ENCODE data around the gene LRP1. TPM values are rescaled to one million over a fixed set of nuclear protein-coding genes. Genes with fewer than 3 reads are reported as not detected.

LRP1 gene
- total RNA-seq, 1 donor from 2014 or later: 118 TPM

DNA sequence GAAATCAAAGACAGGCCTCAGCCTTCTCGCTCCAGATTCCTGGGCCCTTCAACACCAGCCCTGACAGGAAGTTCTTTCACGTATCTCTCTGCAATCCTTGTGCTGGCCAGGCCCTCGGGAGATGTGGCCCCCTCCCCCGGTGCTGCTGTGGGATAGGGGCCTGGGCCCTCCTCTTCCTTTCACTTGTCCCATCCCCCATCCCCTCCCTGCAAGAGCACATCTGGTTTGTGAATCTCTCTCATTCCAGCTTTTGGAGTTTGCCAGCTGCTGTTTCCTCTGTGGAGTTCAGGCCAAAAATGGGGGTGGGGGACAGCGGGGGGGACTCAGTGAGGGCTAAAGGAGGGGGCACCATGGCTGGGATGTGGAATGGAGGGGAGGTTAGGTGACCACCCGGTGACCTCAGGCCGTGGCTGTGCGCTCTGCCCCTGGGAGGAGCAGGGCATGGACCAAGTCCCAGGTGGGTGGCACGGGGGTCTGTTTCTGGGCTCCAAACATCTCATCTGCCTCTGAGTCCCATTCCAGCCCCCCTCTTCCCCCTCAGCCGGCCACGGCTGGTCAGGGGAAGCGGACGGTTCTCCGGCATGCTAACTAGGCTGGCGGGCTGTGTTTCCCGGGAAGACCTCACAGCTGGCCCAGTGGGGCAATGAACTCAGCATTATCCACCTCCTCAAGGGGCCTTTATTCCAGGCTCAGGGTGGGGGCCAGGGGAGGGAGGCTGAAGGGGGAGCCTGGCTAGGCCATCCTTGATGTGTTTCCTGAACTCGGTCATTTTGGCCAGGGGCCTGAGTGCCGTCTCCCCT is 7.4 kb downstream of the LRP1 start:
- H3K9me3 ChIP-seq (ENCODE audit: control insufficient read depth in 3 of 3, low read length in 3 of 3): no peaks in the 10 kb centered on the region
- H3K4me1 ChIP-seq (ENCODE audit: control insufficient read depth in 3 of 3, insufficient read depth in 3 of 3, low read length in 3 of 3): peaks cover 40 to 60% (median 55%) of the 10 kb centered on the region in 3 donors
- peaks cover 0 to 6% (median 0%) of the 10 kb centered on the region in 3 donors for H3K27me3 ChIP-seq (ENCODE audit: control insufficient read depth in 3 of 3, insufficient read depth in 3 of 3, low read length in 3 of 3)
- H3K27ac ChIP-seq (ENCODE audit: low read depth, low read length): peak overlapping the region; percentile 76
- peak overlapping the region in 1 of 3 donors; percentile 16 for H3K9ac ChIP-seq (ENCODE audit: low read depth in 1 of 3, low read length in 3 of 3)
- no peak overlapping the region for H3K4me3 ChIP-seq (ENCODE audit: low read length in 3 of 3)
- peaks cover 0 to 6% (median 0%) of the 10 kb centered on the region in 3 donors for H3K36me3 ChIP-seq (ENCODE audit: control insufficient read depth in 3 of 3, insufficient read depth in 3 of 3, low read length in 3 of 3)

- Histone ChIP-seq H3K27me3 (ENCODE audit: control insufficient read depth in 3 of 3, insufficient read depth in 3 of 3, low read length in 3 of 3) (peaks cover 0 to 6% (median 0%) of the 10 kb centered on the region in 3 donors), H3K27ac (ENCODE audit: low read depth, low read length) (peak overlapping the region; percentile 58), H3K4me1 (ENCODE audit: control insufficient read depth in 3 of 3, insufficient read depth in 3 of 3, low read length in 3 of 3) (peaks cover 32 to 55% (median 45%) of the 10 kb centered on the region in 3 donors), H3K36me3 (ENCODE audit: control insufficient read depth in 3 of 3, insufficient read depth in 3 of 3, low read length in 3 of 3) (peaks cover 4 to 14% (median 13%) of the 10 kb centered on the region in 3 donors), H3K4me3 (ENCODE audit: low read length in 3 of 3) (no peak overlapping the region), H3K9ac (ENCODE audit: low read depth in 1 of 3, low read length in 3 of 3) (peak overlapping the region in 1 of 3 donors; percentile 57), H3K9me3 (ENCODE audit: control insufficient read depth in 3 of 3, low read length in 3 of 3) (no peaks in the 10 kb centered on the region)
Observed at GRCh38 chr12:57138526-57139272, 10.4 kb downstream of the LRP1 start.

- Histone ChIP-seq H3K4me1 (ENCODE audit: control insufficient read depth in 3 of 3, insufficient read depth in 3 of 3, low read length in 3 of 3) (peaks cover 27 to 53% (median 45%) of the 10 kb centered on the region in 3 donors), H3K9ac (ENCODE audit: low read depth in 1 of 3, low read length in 3 of 3) (no peak overlapping the region), H3K27ac (ENCODE audit: low read depth, low read length) (peak overlapping the region; percentile 58)
Observed at GRCh38 chr12:57139796-57140649, 11.7 kb downstream of the LRP1 start.

DNA sequence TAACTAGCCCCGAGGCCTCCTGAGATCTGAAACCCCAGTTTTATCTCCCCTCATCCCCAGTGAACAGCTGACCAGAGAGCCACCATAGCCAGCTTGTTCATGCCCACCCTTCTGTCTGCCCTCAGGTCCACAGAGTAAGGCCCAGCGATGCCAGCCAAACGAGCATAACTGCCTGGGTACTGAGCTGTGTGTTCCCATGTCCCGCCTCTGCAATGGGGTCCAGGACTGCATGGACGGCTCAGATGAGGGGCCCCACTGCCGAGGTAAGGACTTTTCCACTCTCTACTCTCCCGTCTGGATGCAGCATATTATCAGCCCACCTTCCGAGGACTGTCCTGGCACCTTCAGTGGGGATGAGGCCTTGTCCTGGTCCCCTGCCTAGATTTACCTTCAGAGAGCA is 13.0 kb downstream of the LRP1 start:
- no peak overlapping the region for H3K4me3 ChIP-seq (ENCODE audit: low read length in 3 of 3)
- no peak overlapping the region for H3K9ac ChIP-seq (ENCODE audit: low read depth in 1 of 3, low read length in 3 of 3)
- H3K36me3 ChIP-seq (ENCODE audit: control insufficient read depth in 3 of 3, insufficient read depth in 3 of 3, low read length in 3 of 3): peaks cover 17 to 27% (median 23%) of the 10 kb centered on the region in 3 donors
- H3K9me3 ChIP-seq (ENCODE audit: control insufficient read depth in 3 of 3, low read length in 3 of 3): no peaks in the 10 kb centered on the region
- H3K27ac ChIP-seq (ENCODE audit: low read depth, low read length): no peak overlapping the region
- no peaks in the 10 kb centered on the region for H3K27me3 ChIP-seq (ENCODE audit: control insufficient read depth in 3 of 3, insufficient read depth in 3 of 3, low read length in 3 of 3)
- peaks cover 29 to 60% (median 52%) of the 10 kb centered on the region in 3 donors for H3K4me1 ChIP-seq (ENCODE audit: control insufficient read depth in 3 of 3, insufficient read depth in 3 of 3, low read length in 3 of 3)

More at GRCh38 chr12:57139796-57140649, 11.7 kb downstream of the LRP1 start:
- H3K4me3 ChIP-seq (ENCODE audit: low read length in 3 of 3): no peak overlapping the region
- H3K36me3 ChIP-seq (ENCODE audit: control insufficient read depth in 3 of 3, insufficient read depth in 3 of 3, low read length in 3 of 3): peaks cover 10 to 21% (median 18%) of the 10 kb centered on the region in 3 donors
- no peaks in the 10 kb centered on the region for H3K9me3 ChIP-seq (ENCODE audit: control insufficient read depth in 3 of 3, low read length in 3 of 3)
- peaks cover 0 to 5% (median 0%) of the 10 kb centered on the region in 3 donors for H3K27me3 ChIP-seq (ENCODE audit: control insufficient read depth in 3 of 3, insufficient read depth in 3 of 3, low read length in 3 of 3)

GRCh38 chr12:57142121-57142520 is 13.8 kb downstream of the LRP1 start:
- H3K9ac ChIP-seq (ENCODE audit: low read depth in 1 of 3, low read length in 3 of 3): no peak overlapping the region
- peaks cover 34 to 63% (median 54%) of the 10 kb centered on the region in 3 donors for H3K4me1 ChIP-seq (ENCODE audit: control insufficient read depth in 3 of 3, insufficient read depth in 3 of 3, low read length in 3 of 3)
- H3K27ac ChIP-seq (ENCODE audit: low read depth, low read length): no peak overlapping the region
- no peaks in the 10 kb centered on the region for H3K27me3 ChIP-seq (ENCODE audit: control insufficient read depth in 3 of 3, insufficient read depth in 3 of 3, low read length in 3 of 3)
- no peak overlapping the region for H3K4me3 ChIP-seq (ENCODE audit: low read length in 3 of 3)
- no peaks in the 10 kb centered on the region for H3K9me3 ChIP-seq (ENCODE audit: control insufficient read depth in 3 of 3, low read length in 3 of 3)
- H3K36me3 ChIP-seq (ENCODE audit: control insufficient read depth in 3 of 3, insufficient read depth in 3 of 3, low read length in 3 of 3): peaks cover 17 to 27% (median 25%) of the 10 kb centered on the region in 3 donors

GRCh38 chr12:57142727-57143126 is 14.4 kb downstream of the LRP1 start:
- no peak overlapping the region for H3K27ac ChIP-seq (ENCODE audit: low read depth, low read length)
- no peak overlapping the region for H3K4me3 ChIP-seq (ENCODE audit: low read length in 3 of 3)
- peaks cover 38 to 67% (median 56%) of the 10 kb centered on the region in 3 donors for H3K4me1 ChIP-seq (ENCODE audit: control insufficient read depth in 3 of 3, insufficient read depth in 3 of 3, low read length in 3 of 3)
- H3K9me3 ChIP-seq (ENCODE audit: control insufficient read depth in 3 of 3, low read length in 3 of 3): no peaks in the 10 kb centered on the region
- no peaks in the 10 kb centered on the region for H3K27me3 ChIP-seq (ENCODE audit: control insufficient read depth in 3 of 3, insufficient read depth in 3 of 3, low read length in 3 of 3)
- peaks cover 17 to 27% (median 25%) of the 10 kb centered on the region in 3 donors for H3K36me3 ChIP-seq (ENCODE audit: control insufficient read depth in 3 of 3, insufficient read depth in 3 of 3, low read length in 3 of 3)
- H3K9ac ChIP-seq (ENCODE audit: low read depth in 1 of 3, low read length in 3 of 3): no peak overlapping the region

DNA sequence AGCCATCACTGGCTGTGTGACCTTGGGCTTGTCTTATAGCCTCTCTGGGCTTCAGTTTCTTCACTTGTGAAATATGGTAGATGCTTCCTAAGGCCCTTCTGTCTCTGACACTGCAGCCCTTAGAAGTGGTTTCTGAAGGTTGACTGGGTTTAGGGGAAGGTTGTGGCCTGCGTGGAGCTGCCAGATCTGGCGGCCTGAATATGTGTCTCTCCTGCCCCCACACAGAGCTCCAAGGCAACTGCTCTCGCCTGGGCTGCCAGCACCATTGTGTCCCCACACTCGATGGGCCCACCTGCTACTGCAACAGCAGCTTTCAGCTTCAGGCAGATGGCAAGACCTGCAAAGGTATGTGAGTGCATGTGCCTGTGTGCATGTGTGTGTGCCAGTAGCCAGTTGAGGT is 15.2 kb downstream of the LRP1 start:
- Histone ChIP-seq H3K27ac (ENCODE audit: low read depth, low read length) (no peak overlapping the region), H3K4me3 (ENCODE audit: low read length in 3 of 3) (no peak overlapping the region), H3K4me1 (ENCODE audit: control insufficient read depth in 3 of 3, insufficient read depth in 3 of 3, low read length in 3 of 3) (peaks cover 40 to 66% (median 55%) of the 10 kb centered on the region in 3 donors), H3K9me3 (ENCODE audit: control insufficient read depth in 3 of 3, low read length in 3 of 3) (no peaks in the 10 kb centered on the region), H3K27me3 (ENCODE audit: control insufficient read depth in 3 of 3, insufficient read depth in 3 of 3, low read length in 3 of 3) (no peaks in the 10 kb centered on the region), H3K36me3 (ENCODE audit: control insufficient read depth in 3 of 3, insufficient read depth in 3 of 3, low read length in 3 of 3) (peaks cover 17 to 27% (median 25%) of the 10 kb centered on the region in 3 donors), H3K9ac (ENCODE audit: low read depth in 1 of 3, low read length in 3 of 3) (no peak overlapping the region)

DNA sequence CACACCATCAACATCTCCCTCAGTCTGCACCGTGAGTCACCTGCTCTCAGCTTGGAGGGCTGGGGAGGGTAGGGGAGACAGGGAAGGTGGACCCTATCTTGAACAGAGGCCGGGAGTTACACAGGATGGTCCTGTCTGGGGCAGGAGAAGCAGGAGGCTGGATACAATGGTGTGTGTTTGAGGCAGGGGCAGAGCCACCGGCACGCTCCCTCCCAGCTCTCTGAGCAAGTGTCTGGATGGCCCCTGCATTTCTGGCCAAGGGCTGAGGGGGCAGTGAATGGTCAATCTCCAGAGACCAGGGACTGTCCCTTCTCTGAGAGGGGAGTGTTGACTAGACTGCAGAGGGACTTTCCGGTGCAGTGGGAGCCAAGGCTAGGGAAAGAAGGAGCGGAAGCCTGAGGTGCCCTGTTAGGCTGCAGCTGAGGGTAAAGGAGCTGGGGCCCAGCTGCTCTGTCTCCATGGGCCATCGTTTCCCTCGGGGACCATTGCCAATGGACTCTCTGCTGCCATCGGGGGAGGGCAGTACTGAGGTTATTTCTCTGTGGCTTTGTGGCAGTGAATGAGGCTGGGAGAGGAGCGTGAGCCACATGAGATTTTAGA is 17.3 kb downstream of the LRP1 start:
- Histone ChIP-seq H3K4me3 (ENCODE audit: low read length in 3 of 3) (no peak overlapping the region), H3K4me1 (ENCODE audit: control insufficient read depth in 3 of 3, insufficient read depth in 3 of 3, low read length in 3 of 3) (peaks cover 51 to 72% (median 63%) of the 10 kb centered on the region in 3 donors)

GRCh38 chr12:57146092-57146491 is 17.8 kb downstream of the LRP1 start:
- Histone ChIP-seq H3K9ac (ENCODE audit: low read depth in 1 of 3, low read length in 3 of 3) (no peak overlapping the region), H3K27ac (ENCODE audit: low read depth, low read length) (peak overlapping the region; percentile 15), H3K36me3 (ENCODE audit: control insufficient read depth in 3 of 3, insufficient read depth in 3 of 3, low read length in 3 of 3) (peaks cover 17 to 26% (median 21%) of the 10 kb centered on the region in 3 donors), H3K27me3 (ENCODE audit: control insufficient read depth in 3 of 3, insufficient read depth in 3 of 3, low read length in 3 of 3) (peaks cover 0 to 2% (median 0%) of the 10 kb centered on the region in 3 donors), H3K4me1 (ENCODE audit: control insufficient read depth in 3 of 3, insufficient read depth in 3 of 3, low read length in 3 of 3) (peaks cover 56 to 75% (median 68%) of the 10 kb centered on the region in 3 donors), H3K9me3 (ENCODE audit: control insufficient read depth in 3 of 3, low read length in 3 of 3) (no peaks in the 10 kb centered on the region), H3K4me3 (ENCODE audit: low read length in 3 of 3) (no peak overlapping the region)

More for the DNA sequence above, 17.3 kb downstream of the LRP1 start:
- peaks cover 0 to 2% (median 0%) of the 10 kb centered on the region in 3 donors for H3K27me3 ChIP-seq (ENCODE audit: control insufficient read depth in 3 of 3, insufficient read depth in 3 of 3, low read length in 3 of 3)
- H3K9me3 ChIP-seq (ENCODE audit: control insufficient read depth in 3 of 3, low read length in 3 of 3): no peaks in the 10 kb centered on the region
- H3K36me3 ChIP-seq (ENCODE audit: control insufficient read depth in 3 of 3, insufficient read depth in 3 of 3, low read length in 3 of 3): peaks cover 17 to 27% (median 20%) of the 10 kb centered on the region in 3 donors
- peak overlapping the region; percentile 15 for H3K27ac ChIP-seq (ENCODE audit: low read depth, low read length)
- peak overlapping the region in 1 of 3 donors; percentile 16 for H3K9ac ChIP-seq (ENCODE audit: low read depth in 1 of 3, low read length in 3 of 3)

Measured in skeletal muscle tissue (tissue), 4 donors.